ENCODE measurements around the gene NDUFA9. TPM values are rescaled to one million over a fixed set of nuclear protein-coding genes. Genes with fewer than 3 reads are reported as not detected.

NDUFA9 gene
- total and polyA plus RNA-seq, 2 donors (not counting 3 experiments of a cell fraction or from before 2014, with no cell fraction given): 86.7 to 113 TPM

GRCh38 chr12:4645023-4645422 is 3.9 kb upstream of the NDUFA9 start:
- BruUV-seq (replicated peaks): no TSS peak
- Histone ChIP-seq H2AFZ (ENCODE audit: low read depth, low read length) (no peak overlapping the region), H3K36me3 (ENCODE audit: control insufficient read depth in 2 of 2, extremely low read depth in 1 of 2, insufficient read depth in 2 of 2, low read length in 2 of 2) (no peaks in the 10 kb centered on the region), H3K9me3 (replicated peaks; ENCODE audit: control insufficient read depth, insufficient read depth, low read length) (no peaks in the 10 kb centered on the region), H3K9me1 (replicated peaks; ENCODE audit: control insufficient read depth, extremely low read depth, insufficient read depth, low read length) (no peaks in the 10 kb centered on the region), H3K27ac (ENCODE audit: insufficient read depth, low read depth, low read length) (no peak overlapping the region), H3K79me2 (ENCODE audit: control insufficient read depth, insufficient read depth, low read length) (peaks cover 11% of the 10 kb centered on the region), H3K4me2 (ENCODE audit: insufficient read depth, low read length) (no peak overlapping the region), H3K4me3 (replicated peaks in 1 of 3; ENCODE audit: insufficient read depth in 1 of 3, low read depth in 1 of 3, low read length in 3 of 3) (no peak overlapping the region), H3K27me3 (ENCODE audit: control insufficient read depth in 2 of 2, insufficient read depth in 2 of 2, low read length in 2 of 2) (peaks cover 0 to 2% of the 10 kb centered on the region in 2 experiments), H3K4me1 (ENCODE audit: control insufficient read depth, extremely low read depth, insufficient read depth, low read length) (peaks cover 10% of the 10 kb centered on the region), H3K9ac (replicated peaks; ENCODE audit: extremely low read depth, insufficient read depth, low read length) (no peak overlapping the region), H4K20me1 (replicated peaks; ENCODE audit: control insufficient read depth, extremely low read depth, insufficient read depth, low read length) (no peaks in the 10 kb centered on the region)
- TF ChIP-seq MAX (IDR thresholded peaks at IDR 0.05; ENCODE audit: insufficient read depth, insufficient read length): no peak
- no peak for TF ChIP-seq POLR2A (IDR thresholded peaks at IDR 0.05; ENCODE audit: low read depth, low read length)
- FAIRE-seq: no peak
- ChIA-PET POLR2A (no interaction called here), CTCF (interaction anchor here (0.8 kb wide), 1 partner anchor 41 kb away, joined by 3 read pairs; no protein-coding TSS in a partner anchor)
- intact Hi-C loops (cut with micrococcal nuclease): no loop called here
- no peak for DNase-seq (ENCODE audit: low read depth, low spot score)
- dilution Hi-C loops (cut with MboI; ENCODE audit: extremely low pct_ligation_motif_present, low sequenced_read_pairs): loop anchor here (10.0 kb wide), 1 partner anchor 100 kb away; no protein-coding TSS in a partner anchor

GRCh38 chr12:4648104-4648500 is 812 bp upstream of the NDUFA9 start:
- BruUV-seq (replicated peaks): no TSS peak
- dilution Hi-C loops (cut with MboI; ENCODE audit: extremely low pct_ligation_motif_present, low sequenced_read_pairs) (loop anchor here (10.0 kb wide), 1 partner anchor 97 kb away; no protein-coding TSS in a partner anchor), intact Hi-C loops (cut with micrococcal nuclease) (loop anchor here (1.0 kb wide), 1 partner anchor 110 kb away; the partner anchor contains the start of gene RAD51AP1)
- TF ChIP-seq MYC (IDR thresholded peaks at IDR 0.05; ENCODE audit: low read depth, low read length): no peak
- no peak for TF ChIP-seq JUN (IDR thresholded peaks at IDR 0.05; ENCODE audit: borderline replicate concordance, insufficient read depth, insufficient read length, low read depth)
- no peak for TF ChIP-seq CTCF (IDR thresholded peaks at IDR 0.05; ENCODE audit: extremely low read depth in 1 of 2, insufficient read depth in 1 of 2, low read depth in 1 of 2, low read length in 2 of 2)
- no peak for TF ChIP-seq EZH2 (IDR thresholded peaks at IDR 0.05; ENCODE audit: borderline replicate concordance, low read depth, low read length, severe bottlenecking)
- TF ChIP-seq POLR2A (IDR thresholded peaks at IDR 0.05; ENCODE audit: low read depth, low read length): no peak
- no peak for TF ChIP-seq FOS (IDR thresholded peaks at IDR 0.05; ENCODE audit: borderline replicate concordance, insufficient read depth, low read length)
- TF ChIP-seq MAX (IDR thresholded peaks at IDR 0.05; ENCODE audit: insufficient read depth, insufficient read length): no peak
- TF ChIP-seq POLR2AphosphoS5 (IDR thresholded peaks at IDR 0.05; ENCODE audit: insufficient read depth, low read depth, low read length): no peak
- TF ChIP-seq GATA2 (IDR thresholded peaks at IDR 0.05; ENCODE audit: insufficient read depth, insufficient read length, low read depth, low read length): no peak
- peak overlapping the region; percentile 79 for H3K27ac ChIP-seq (ENCODE audit: insufficient read depth, low read depth, low read length)
- peaks cover 0 to 2% of the 10 kb centered on the region in 2 experiments for H3K27me3 ChIP-seq (ENCODE audit: control insufficient read depth in 2 of 2, insufficient read depth in 2 of 2, low read length in 2 of 2)
- CTCF ChIA-PET: interaction anchor here (0.8 to 1.7 kb wide), 6 partner anchors 8 to 86 kb away, joined by 3 to 12 read pairs (median 4); partner anchors contain the start of gene DYRK4
- H4K20me1 ChIP-seq (replicated peaks; ENCODE audit: control insufficient read depth, extremely low read depth, insufficient read depth, low read length): peaks cover 2% of the 10 kb centered on the region
- H3K4me2 ChIP-seq (ENCODE audit: insufficient read depth, low read length): peak overlapping the region; percentile 92
- H3K4me1 ChIP-seq (ENCODE audit: control insufficient read depth, extremely low read depth, insufficient read depth, low read length): peaks cover 16% of the 10 kb centered on the region
- H3K9me3 ChIP-seq (replicated peaks; ENCODE audit: control insufficient read depth, insufficient read depth, low read length): no peaks in the 10 kb centered on the region
- peak overlapping the region; percentile 97 for H3K9ac ChIP-seq (replicated peaks; ENCODE audit: extremely low read depth, insufficient read depth, low read length)
- peaks cover 39% of the 10 kb centered on the region for H3K79me2 ChIP-seq (ENCODE audit: control insufficient read depth, insufficient read depth, low read length)
- H3K9me1 ChIP-seq (replicated peaks; ENCODE audit: control insufficient read depth, extremely low read depth, insufficient read depth, low read length): no peaks in the 10 kb centered on the region
- peak overlapping the region; percentile 58 to 97 (median 96) for H3K4me3 ChIP-seq (replicated peaks in 1 of 3; ENCODE audit: insufficient read depth in 1 of 3, low read depth in 1 of 3, low read length in 3 of 3)
- no peak for DNase-seq (ENCODE audit: low read depth, low spot score)
- FAIRE-seq: no peak
- no peaks in the 10 kb centered on the region for H3K36me3 ChIP-seq (ENCODE audit: control insufficient read depth in 2 of 2, extremely low read depth in 1 of 2, insufficient read depth in 2 of 2, low read length in 2 of 2)
- peak overlapping the region; percentile 97 for H2AFZ ChIP-seq (ENCODE audit: low read depth, low read length)
- POLR2A ChIA-PET: no interaction called here

Measured in endothelial cell of umbilical vein (primary cell).